ENCODE measurements around the gene LRRC28. TPM values are rescaled to one million over a fixed set of nuclear protein-coding genes. Genes with fewer than 3 reads are reported as not detected.

Gene LRRC28
- total RNA-seq, 1 donor from 2014 or later = 23.8 TPM

DNA sequence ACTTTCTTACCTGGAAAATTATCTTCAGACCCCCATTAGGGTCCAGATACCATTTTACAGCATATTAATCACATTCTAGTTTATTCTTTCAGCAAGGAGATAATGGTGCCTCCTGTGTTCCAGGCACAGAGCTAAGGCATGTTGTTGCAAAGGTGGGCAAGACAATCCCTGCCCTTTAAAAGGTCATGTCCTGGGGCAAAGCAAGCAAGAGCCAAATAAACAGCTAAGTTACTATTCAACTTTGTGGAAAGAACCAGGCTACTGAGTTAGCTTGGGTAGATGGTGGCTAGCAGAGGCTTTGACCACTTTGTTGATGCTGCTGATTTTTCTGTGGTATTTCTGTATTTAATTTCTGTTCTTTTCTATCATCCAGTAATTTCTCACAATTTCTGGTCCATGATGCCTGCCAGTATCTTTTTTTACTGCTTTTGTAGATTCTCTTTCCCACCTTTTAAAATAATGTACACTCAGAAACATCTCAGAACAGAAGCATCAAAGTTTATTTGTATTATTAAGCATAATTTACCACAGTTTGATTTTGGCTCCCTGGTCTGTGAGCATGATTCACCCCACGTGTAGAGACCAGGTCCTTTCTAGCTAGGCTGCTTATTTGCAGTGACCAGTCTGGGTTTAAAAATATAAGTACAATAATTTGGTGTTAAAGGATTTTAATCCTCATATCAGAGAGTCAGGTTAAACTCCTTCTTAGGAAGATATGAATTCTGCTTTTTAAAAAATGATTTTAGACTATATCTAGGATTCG lies 71.5 kb downstream of the LRRC28 start:
- TF ChIP-seq, protein P1, sequence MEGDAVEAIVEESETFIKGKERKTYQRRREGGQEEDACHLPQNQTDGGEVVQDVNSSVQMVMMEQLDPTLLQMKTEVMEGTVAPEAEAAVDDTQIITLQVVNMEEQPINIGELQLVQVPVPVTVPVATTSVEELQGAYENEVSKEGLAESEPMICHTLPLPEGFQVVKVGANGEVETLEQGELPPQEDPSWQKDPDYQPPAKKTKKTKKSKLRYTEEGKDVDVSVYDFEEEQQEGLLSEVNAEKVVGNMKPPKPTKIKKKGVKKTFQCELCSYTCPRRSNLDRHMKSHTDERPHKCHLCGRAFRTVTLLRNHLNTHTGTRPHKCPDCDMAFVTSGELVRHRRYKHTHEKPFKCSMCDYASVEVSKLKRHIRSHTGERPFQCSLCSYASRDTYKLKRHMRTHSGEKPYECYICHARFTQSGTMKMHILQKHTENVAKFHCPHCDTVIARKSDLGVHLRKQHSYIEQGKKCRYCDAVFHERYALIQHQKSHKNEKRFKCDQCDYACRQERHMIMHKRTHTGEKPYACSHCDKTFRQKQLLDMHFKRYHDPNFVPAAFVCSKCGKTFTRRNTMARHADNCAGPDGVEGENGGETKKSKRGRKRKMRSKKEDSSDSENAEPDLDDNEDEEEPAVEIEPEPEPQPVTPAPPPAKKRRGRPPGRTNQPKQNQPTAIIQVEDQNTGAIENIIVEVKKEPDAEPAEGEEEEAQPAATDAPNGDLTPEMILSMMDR (IDR thresholded peaks at IDR 0.05) = no peak
- no peak for TF ChIP-seq POLR2AphosphoS5 (IDR thresholded peaks at IDR 0.05; ENCODE audit: insufficient read depth in 1 of 2, low read depth in 1 of 2)
- no peak for TF ChIP-seq POLR2A (IDR thresholded peaks at IDR 0.05)
- H3K27me3 ChIP-seq = no peaks in the 10 kb centered on the region
- intact Hi-C loops (cut with DNase I) = no loop called here
- H3K4me3 ChIP-seq = no peak overlapping the region
- H3K36me3 ChIP-seq = no peaks in the 10 kb centered on the region
- H3K4me1 ChIP-seq = peaks cover 9% of the 10 kb centered on the region
- no peak for DNase-seq (ENCODE audit: extremely low spot score in 2 of 2)
- H3K27ac ChIP-seq = no peak overlapping the region
- H3K9me3 ChIP-seq = no peaks in the 10 kb centered on the region

DNA sequence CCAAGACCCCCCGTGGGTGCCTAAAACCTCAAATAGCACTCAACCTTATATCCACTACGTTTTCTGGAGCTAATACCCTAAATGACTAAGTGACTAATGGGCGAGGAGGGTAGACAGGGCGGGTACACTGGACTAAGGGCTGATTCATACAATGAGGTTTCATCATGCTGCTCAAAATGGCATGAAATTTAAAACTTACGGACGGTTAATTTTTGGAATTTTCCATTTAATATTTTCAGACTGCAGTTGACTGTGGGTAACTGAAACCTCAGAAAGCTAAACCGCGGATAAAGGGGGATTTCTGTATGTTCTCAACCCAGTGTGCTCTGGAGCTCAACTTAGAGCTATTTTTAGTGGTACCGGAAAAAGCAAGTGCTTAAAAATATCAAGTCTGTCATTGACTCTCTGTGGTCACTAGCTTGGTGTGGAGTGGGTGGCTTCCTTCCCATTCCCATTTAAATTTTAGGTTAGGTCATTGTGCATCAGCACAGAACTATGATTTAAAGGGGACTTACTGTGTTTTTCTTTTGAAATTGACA lies 72.9 kb downstream of the LRRC28 start:
- intact Hi-C loops (cut with DNase I) = no loop called here
- Histone ChIP-seq H3K36me3 (no peaks in the 10 kb centered on the region), H3K27me3 (no peaks in the 10 kb centered on the region), H3K9me3 (no peaks in the 10 kb centered on the region), H3K4me3 (no peak overlapping the region), H3K4me1 (peaks cover 9% of the 10 kb centered on the region), H3K27ac (no peak overlapping the region)
- TF ChIP-seq POLR2A (IDR thresholded peaks at IDR 0.05) (no peak), POLR2AphosphoS5 (IDR thresholded peaks at IDR 0.05; ENCODE audit: insufficient read depth in 1 of 2, low read depth in 1 of 2) (peak in 1 of 2 donors; percentile 25)
- TF ChIP-seq, protein P1 (IDR thresholded peaks at IDR 0.05) = no peak
- no peak for DNase-seq (ENCODE audit: extremely low spot score in 2 of 2)

DNA sequence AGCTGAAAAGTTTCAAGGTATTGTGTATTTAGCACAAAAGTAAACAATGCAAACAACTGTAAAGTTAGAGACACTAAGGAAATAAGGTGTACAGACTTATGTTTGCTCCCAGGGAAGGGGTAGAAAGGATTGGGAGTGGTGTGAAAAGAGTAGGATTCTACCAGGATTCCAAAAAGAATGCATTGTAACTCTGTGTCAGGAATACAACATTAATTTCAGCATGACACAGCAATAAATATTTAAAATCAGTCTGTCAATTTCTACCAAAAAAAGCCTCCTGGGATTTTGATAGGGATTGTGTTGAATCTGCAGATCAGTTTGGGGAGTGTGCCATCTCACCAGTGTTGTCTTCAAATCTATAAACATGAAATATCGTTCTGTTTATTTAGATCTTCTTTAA lies 73.4 kb downstream of the LRRC28 start:
- Histone ChIP-seq H3K27me3 (no peaks in the 10 kb centered on the region), H3K9me3 (no peaks in the 10 kb centered on the region), H3K4me3 (no peak overlapping the region), H3K27ac (no peak overlapping the region), H3K4me1 (peaks cover 9% of the 10 kb centered on the region), H3K36me3 (no peaks in the 10 kb centered on the region)
- TF ChIP-seq POLR2A (IDR thresholded peaks at IDR 0.05) (no peak), POLR2AphosphoS5 (IDR thresholded peaks at IDR 0.05; ENCODE audit: insufficient read depth in 1 of 2, low read depth in 1 of 2) (no peak)
- intact Hi-C loops (cut with DNase I) = no loop called here
- no peak for DNase-seq (ENCODE audit: extremely low spot score in 2 of 2)

DNA sequence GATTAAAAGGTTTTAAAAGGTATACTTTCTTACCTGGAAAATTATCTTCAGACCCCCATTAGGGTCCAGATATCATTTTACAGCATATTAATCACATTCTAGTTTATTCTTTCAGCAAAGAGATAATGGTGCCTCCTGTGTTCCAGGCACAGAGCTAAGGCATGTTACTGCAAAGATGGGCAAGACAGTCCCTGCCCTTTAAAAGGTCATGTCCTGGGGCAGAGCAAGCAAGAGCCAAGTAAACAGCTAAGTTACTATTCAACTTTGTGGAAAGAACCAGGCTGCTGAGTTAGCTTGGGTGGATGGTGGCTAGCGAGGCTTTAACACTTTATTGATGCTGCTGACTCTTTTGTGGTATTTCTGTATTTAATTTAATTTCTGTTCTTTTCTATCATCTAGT lies 75.0 kb downstream of the LRRC28 start:
- no peaks in the 10 kb centered on the region for H3K27me3 ChIP-seq
- H3K9me3 ChIP-seq = no peaks in the 10 kb centered on the region
- H3K4me3 ChIP-seq = no peak overlapping the region
- DNase-seq (ENCODE audit: extremely low spot score in 2 of 2) = no peak
- H3K27ac ChIP-seq = no peak overlapping the region
- peaks cover 9% of the 10 kb centered on the region for H3K4me1 ChIP-seq
- TF ChIP-seq POLR2AphosphoS5 (IDR thresholded peaks at IDR 0.05; ENCODE audit: insufficient read depth in 1 of 2, low read depth in 1 of 2) = peak in 1 of 2 donors; percentile 12
- TF ChIP-seq POLR2A (IDR thresholded peaks at IDR 0.05) = no peak
- intact Hi-C loops (cut with DNase I) = no loop called here
- no peaks in the 10 kb centered on the region for H3K36me3 ChIP-seq

GRCh38 chr15:99328106-99329072 lies 77.1 kb downstream of the LRRC28 start:
- intact Hi-C loops (cut with DNase I) = no loop called here
- Histone ChIP-seq H3K4me1 (peaks cover 9% of the 10 kb centered on the region), H3K36me3 (no peaks in the 10 kb centered on the region)

More at GRCh38 chr15:99328106-99329072, 77.1 kb downstream of the LRRC28 start:
- no peaks in the 10 kb centered on the region for H3K9me3 ChIP-seq
- no peak for DNase-seq (ENCODE audit: extremely low spot score in 2 of 2)
- no peak for TF ChIP-seq POLR2AphosphoS5 (IDR thresholded peaks at IDR 0.05; ENCODE audit: insufficient read depth in 1 of 2, low read depth in 1 of 2)
- no peak for TF ChIP-seq POLR2A (IDR thresholded peaks at IDR 0.05)
- TF ChIP-seq, protein P1 (IDR thresholded peaks at IDR 0.05) = no peak
- H3K27me3 ChIP-seq = no peaks in the 10 kb centered on the region
- H3K4me3 ChIP-seq = no peak overlapping the region
- no peak overlapping the region for H3K27ac ChIP-seq
